ENCODE measurements around the gene SEPTIN7.

SEPTIN7 gene

GRCh38 chr7:35839860-35840854, 39.3 kb downstream of the SEPTIN7 start:
- DNase-seq = no peak

DNA sequence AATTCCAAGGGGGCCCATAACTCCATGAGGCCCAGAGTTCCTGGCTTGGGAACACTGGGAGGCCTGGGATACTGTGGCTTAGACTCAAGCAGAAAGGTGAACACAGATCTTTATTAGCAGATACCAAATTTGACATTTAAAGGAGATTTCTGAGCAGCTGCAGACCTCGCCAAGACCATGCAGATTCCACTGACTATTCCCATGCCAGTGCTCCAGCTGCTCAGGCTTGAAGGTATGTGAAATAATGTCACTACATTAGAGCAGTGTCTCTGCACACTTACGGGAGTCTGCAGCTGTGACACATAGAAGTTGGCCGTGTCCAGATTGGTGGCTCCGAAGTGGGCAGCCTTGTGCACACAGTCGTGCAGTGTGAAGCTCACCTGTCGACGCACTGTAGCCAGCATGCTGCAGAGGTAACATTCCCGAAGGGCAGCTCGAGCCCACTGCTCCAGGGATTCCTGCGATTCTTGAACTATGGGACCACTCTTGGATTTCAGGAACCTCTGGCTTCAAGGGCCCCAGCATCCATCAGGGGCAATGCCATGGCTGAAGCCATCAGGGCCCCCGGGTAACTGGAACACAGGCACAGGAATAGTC, 46.1 kb downstream of the SEPTIN7 start:
- DNase-seq = no peak

DNA sequence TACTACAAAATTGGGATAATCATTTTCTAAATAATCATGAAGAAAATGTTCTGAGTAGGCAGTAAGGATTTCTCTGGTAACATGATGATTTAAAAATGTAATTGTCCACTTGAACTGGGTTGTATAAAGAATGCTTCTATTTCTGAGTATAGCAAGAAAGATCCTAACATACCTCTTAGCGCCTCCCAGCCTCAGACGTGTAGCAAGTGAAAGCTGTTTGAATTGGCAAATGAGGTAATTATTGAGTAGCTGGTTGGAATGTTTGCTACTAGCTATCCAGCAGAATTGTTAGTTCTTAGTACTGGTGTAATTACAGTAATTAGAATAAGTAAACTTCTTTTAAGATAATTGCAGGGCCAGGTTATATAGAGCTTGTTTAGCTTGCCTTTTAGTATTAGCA, 47.9 kb downstream of the SEPTIN7 start:
- DNase-seq = no peak

DNA sequence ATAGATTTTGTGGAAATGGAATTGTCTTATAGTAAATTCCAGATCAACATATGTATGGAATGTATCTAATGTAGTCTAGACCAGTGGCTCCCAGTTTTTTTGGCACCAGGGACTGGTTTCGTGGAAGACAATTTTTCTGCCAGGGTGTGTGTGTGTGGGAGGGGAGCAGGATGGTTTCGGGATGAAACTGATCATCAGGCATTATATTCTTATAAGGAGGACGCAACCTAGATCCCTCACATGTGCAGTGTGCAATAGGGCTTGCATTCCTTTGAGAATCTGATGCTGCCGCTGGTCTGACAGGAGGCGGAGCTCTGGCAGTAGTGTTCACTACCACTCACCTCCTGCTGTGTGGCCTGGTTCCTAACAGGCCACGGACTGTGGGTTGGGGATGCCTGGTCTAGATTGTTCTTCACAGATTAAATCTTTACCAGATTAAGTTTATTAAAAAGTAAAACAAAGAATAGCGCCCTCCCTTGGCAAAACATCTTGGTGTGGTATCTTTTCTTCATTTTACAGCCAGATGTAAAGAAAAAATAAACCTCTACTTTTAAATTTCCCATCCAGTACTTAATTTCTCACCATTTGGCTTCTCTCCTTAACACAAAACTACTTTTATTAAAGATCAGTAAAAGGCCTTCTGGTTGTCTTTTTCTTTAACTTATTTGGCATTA, 48.4 kb downstream of the SEPTIN7 start:
- no peak for DNase-seq

DNA sequence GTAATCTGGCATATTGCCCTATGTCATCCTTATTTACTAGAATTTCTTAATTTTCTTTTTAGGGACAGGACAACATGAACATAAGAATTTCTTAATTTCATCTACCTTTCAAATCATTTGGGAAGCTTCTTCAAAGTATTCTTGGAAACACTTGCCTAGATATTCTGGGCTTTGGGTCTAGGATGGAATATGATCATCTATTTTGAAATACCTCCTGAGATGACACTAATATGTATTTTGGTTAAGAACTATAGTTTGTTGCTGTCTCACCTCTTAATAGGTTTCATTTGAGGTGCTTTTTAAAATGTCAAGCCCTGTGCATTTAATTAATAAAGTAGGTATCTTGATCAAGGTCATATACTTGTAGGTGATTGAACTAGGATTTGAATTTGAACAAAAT, 49.1 kb downstream of the SEPTIN7 start:
- no peak for DNase-seq
